HG03521 (cell line): ENCODE data around the gene GAS7.
"Not testable (repeated sequence)": the region's sequence is repeated elsewhere in the genome, so short reads cannot be mapped to it uniquely, and the experiment has no call there.

Experiments used
- ATAC-seq: cut with Tn5 transposase; IDR thresholded peaks from one replicate; pipeline ENCODE4 v1.9.1; 2021; ENCODE audit warnings: mild to moderate bottlenecking, moderate library complexity; ENCODE audit not compliant: unreplicated experiment

Gene GAS7

GRCh38 chr17:10032118-10032852 is 166.1 kb downstream of the GAS7 start:
- no peak for ATAC-seq

DNA sequence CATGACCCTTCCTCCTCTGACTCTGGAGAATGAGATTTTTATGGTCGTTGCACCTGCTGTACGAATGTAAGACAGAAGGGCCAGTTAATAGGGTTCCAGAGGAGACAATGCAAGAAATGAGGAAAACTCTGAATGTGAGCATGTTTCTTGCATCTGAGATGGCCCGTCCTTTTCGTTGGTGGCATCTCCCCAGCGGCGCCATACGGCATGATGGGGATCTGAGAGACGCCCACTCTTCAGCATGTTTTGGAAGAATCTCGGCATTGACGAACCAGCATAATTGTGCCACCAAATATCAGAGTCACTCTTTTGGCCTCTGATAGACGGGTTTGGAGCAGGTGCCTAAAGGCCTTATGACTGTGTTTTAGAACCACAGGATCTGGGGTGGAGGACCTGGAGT is 166.8 kb downstream of the GAS7 start:
- no peak for ATAC-seq

GRCh38 chr17:10031127-10031526 is 167.3 kb downstream of the GAS7 start:
- ATAC-seq, result no peak

GRCh38 chr17:10029129-10029528 is 169.3 kb downstream of the GAS7 start:
- no peak for ATAC-seq

DNA sequence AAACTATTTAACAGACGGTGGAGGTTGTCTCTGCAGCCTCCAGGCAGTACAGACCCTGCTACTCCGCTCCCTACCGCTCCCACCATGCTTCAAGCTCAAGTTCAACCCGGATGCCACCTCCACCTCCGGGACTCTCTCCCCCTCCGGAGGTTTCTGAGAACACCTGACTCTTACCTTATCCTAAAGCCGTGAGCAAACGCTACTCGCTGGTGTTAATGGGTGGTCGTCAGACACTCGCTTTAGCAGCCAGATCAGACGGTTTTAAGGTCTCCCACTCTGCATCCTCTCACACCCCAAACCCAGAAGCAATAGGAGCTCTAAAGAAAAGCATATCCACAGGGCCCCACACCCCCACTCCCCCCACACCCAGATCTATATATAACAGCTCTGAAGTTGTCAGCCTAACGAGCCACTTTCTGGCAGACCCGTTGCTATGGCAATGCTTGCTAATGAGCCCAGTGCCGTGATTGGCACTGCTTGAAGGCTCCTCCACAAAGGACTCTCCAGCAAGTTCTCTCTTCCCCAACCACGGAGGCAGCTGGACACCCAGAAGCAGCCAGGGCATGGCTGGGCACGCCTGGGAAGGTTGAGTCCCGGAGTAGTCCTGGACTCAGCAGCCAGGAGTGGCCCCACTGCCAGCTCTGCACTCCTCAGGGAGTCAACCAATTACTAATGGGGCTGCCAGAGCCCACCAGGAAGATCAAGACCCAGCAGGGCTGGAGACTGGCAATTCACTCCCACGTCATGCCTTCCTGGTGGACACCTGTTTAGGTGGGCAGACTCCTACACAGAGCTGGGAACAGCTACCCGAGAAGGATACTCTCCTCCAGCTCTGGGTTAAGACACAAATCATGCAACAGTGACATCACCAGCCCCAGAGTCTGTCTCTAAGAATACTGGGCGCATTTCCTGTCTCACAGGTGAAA is 172.2 kb downstream of the GAS7 start:
- no peak for ATAC-seq

- no peak for ATAC-seq
Observed at GRCh38 chr17:10025224-10025623, 173.2 kb downstream of the GAS7 start.

GRCh38 chr17:10022416-10022815 is 176.0 kb downstream of the GAS7 start:
- no peak for ATAC-seq

GRCh38 chr17:10021272-10021984 is 177.0 kb downstream of the GAS7 start:
- no peak for ATAC-seq

DNA sequence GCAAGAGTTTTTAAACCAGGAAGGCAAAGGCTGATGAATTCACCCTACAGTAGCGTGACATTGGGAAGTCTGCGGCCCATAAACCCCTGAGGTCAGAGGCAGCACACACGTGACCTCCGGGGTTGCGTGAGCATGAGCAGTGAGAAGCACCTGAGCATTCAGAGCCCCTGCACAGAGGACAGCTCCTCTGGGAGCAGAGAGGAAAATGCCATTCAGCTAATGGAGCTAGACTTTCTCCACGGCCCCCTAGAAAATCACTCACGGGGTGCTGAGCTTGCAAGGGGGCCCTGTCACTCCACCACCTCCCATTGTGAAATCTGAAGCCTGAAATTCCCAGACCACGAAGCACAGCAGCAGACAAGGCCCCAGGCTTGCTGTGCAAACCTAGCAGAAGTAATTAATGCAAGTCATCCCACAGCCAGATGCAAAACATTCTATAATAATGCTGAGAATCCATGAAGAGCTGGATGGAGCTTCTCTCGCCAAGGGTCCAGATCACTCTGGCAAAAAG is 178.4 kb downstream of the GAS7 start:
- ATAC-seq, result no peak

- peak; percentile 64 for ATAC-seq
Observed at GRCh38 chr17:10018461-10018891, 179.9 kb downstream of the GAS7 start.

- ATAC-seq, result not testable (repeated sequence)
Observed at GRCh38 chr17:10016958-10017570, 181.3 kb downstream of the GAS7 start.

DNA sequence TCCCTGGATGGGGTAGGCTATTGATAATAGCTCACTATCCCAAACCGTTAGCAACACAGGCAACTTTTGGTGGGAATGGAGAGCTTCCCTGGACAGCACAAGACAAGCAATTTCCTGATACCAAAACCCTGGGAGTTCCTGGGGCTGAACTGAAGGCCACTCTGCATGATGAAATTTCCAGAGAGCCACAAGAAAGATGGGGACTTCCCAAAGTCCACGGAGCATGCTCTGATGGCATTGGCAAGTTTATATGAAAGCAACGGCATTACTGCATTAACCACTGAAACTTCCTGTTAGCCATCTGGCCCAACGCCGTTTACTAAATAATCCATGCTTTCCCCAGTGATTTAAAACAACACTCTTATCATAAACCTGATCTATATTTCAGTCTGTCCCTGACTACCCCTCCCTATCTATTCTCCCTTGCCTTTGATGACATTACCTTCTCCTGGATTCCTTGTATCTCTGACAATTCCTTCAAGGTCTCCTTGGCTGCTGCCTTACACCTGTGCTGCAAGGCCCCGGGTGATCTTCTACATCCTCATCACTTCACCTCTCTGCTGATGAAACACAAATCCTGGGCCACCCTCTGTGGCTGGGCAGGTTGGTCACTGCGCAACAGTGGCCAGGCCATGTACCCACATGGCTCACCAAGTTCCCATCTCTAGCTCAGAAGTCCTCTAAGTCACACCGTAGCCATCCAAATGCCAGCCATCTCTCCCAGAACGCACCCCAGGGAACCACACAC is 184.9 kb downstream of the GAS7 start:
- peak; percentile 61 for ATAC-seq

GRCh38 chr17:10010752-10011151 is 187.7 kb downstream of the GAS7 start:
- no peak for ATAC-seq

DNA sequence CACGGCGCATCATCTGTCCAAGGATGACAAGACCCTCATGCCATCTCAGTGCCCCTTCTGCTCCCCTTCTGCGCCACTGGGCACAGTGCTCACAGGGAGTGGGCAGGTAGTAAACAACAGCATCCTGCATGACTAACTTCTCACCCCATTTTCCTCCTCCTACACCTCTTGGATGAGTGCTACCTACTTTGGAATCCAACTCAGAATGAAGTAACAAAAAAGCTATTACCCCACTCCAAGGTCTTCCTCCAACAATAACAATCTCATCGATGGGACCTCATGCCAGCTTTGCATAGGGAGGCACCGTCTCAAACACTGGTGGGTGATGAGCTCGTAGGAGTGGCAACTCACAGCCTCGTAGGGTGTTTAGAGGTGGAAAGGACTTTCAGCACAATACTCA is 194.7 kb downstream of the GAS7 start:
- no peak for ATAC-seq

GRCh38 chr17:10002567-10003360 is 195.6 kb downstream of the GAS7 start:
- ATAC-seq, result not testable (repeated sequence)

DNA sequence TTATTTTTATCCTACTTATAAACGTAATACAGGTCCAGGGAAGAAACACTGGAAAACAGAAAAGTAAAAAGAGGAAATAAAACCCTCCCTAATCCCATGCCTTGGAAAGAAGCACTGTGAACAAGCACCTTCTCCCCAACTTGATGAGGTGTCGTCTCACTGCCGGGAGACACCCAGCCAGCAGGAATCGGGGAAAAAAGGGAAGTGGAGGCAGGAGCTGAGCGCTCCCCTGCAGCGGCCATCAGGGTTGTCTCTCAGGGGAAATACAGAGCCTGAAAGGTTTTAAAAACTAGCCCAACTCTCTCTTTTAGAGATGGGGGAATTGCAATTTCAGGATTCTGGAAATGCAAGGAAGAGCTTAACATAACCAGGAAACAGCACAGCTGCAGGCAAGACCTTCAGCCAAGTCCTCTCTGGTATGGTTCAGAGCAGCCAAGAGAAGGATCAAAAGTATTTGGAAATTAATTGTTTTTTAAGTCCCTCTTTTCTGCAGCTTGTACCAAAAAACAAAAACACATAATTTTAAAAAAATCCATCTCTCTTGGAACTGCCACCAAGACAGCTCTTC is 197.0 kb downstream of the GAS7 start:
- ATAC-seq, result no peak

GRCh38 chr17:9999919-10000695 is 198.3 kb downstream of the GAS7 start:
- peak; percentile 48 for ATAC-seq

GRCh38 chr17:9998060-9998459 is 200.3 kb downstream of the GAS7 start:
- ATAC-seq, result no peak
